Tibial nerve (tissue), 3 donors: ENCODE data around the gene DOCK9.

Source experiments
- POLR2A ChIP-seq, 2 donors: fragments of 450-650 bp; IDR thresholded peaks; one replicate each; pipeline ENCODE4 v1.6.1; 2017; ENCODE audit warnings: antibody characterized with exemption in 2 of 2, mild to moderate bottlenecking in 2 of 2, moderate library complexity in 2 of 2
- TF ChIP-seq, protein P1 (sequence below), 5 experiments: fragments of 200-600 bp in 3 of 5; fragments of 450-650 bp in 2 of 5; sonication (generic) in 3 of 5; IDR thresholded peaks; one replicate each; pipeline ENCODE4 v1.5.1; 2016 to 2019; ENCODE audit warnings: antibody characterized with exemption in 5 of 5, mild to moderate bottlenecking in 3 of 5, moderate library complexity in 2 of 5

- TF ChIP-seq, protein P1, sequence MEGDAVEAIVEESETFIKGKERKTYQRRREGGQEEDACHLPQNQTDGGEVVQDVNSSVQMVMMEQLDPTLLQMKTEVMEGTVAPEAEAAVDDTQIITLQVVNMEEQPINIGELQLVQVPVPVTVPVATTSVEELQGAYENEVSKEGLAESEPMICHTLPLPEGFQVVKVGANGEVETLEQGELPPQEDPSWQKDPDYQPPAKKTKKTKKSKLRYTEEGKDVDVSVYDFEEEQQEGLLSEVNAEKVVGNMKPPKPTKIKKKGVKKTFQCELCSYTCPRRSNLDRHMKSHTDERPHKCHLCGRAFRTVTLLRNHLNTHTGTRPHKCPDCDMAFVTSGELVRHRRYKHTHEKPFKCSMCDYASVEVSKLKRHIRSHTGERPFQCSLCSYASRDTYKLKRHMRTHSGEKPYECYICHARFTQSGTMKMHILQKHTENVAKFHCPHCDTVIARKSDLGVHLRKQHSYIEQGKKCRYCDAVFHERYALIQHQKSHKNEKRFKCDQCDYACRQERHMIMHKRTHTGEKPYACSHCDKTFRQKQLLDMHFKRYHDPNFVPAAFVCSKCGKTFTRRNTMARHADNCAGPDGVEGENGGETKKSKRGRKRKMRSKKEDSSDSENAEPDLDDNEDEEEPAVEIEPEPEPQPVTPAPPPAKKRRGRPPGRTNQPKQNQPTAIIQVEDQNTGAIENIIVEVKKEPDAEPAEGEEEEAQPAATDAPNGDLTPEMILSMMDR (IDR thresholded peaks at IDR 0.05) = no peak
- no peak for TF ChIP-seq POLR2A (IDR thresholded peaks at IDR 0.05)
These were observed 99.3 kb downstream of the DOCK9 start for GRCh38 chr13:98878486-98879126.
